ENCODE results near the gene TNPO2. TPM values are rescaled to one million over a fixed set of nuclear protein-coding genes. Genes with fewer than 3 reads are reported as not detected.
A peak's percentile ranks its signal among the peaks of the same experiment; 100 is the strongest.

The TNPO2 gene
- total RNA-seq, 1 experiment from 2014 or later, result 105 TPM

DNA sequence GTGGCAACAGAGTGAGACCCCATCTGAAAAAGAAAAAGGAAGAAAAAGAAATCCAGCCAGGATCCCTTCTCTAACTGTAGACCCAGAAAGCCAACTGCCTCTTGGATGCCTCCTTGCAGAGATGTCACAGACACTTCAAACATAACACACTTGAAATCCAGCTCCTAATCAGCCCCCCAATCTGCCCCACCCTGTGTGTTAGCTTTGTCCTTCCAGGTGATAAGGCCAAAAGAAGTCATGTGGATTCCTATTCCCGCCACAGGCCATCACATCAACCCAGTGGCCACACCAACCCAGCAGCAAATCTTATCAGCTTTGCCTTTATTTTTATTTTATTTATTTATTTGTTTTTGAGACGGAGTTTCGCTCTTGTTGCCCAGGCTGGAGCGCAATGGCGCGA is 36.0 kb upstream of the TNPO2 start (continued):
- TF ChIP-seq, protein P1, sequence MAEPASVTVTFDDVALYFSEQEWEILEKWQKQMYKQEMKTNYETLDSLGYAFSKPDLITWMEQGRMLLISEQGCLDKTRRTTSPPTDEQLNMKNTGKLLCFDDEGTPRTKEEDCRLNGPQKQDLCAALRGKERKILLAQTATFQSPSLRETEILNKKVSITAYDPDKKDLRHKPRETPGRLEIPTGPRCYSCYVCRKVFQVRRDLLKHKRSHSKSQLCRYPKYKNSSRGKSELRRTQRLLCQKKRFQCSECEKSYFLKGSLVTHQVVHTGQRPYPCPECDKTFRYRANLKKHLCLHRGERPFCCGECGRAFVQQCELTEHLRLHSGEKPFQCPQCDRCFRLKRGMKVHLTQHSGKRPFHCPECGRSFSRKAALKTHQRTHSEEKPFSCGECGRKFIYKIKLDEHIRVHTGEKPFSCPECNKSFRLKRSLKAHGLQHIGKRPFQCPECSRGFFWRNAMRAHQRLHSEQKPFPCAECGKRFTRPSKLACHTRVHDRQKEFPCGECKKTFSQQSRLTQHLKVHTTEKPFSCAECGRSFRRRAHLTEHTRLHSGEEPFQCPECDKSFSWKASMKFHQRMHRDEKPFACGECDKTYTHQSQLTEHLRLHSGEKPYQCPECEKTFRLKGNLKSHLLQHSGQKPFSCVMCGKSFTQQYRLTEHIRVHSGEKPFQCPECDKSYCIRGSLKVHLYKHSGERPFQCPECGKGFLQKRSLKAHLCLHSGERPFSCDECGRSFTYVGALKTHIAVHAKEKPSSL (CRISPR knock-in tag; conservative IDR thresholded peaks at IDR 0.05), result no peak
- TF ChIP-seq ETV6 (CRISPR knock-in tag; IDR thresholded peaks at IDR 0.05) (no peak), SMAD4 (CRISPR knock-in tag; IDR thresholded peaks at IDR 0.05) (no peak), FOXK1 (CRISPR knock-in tag; IDR thresholded peaks at IDR 0.05) (no peak)
- TF ChIP-seq, protein P2, sequence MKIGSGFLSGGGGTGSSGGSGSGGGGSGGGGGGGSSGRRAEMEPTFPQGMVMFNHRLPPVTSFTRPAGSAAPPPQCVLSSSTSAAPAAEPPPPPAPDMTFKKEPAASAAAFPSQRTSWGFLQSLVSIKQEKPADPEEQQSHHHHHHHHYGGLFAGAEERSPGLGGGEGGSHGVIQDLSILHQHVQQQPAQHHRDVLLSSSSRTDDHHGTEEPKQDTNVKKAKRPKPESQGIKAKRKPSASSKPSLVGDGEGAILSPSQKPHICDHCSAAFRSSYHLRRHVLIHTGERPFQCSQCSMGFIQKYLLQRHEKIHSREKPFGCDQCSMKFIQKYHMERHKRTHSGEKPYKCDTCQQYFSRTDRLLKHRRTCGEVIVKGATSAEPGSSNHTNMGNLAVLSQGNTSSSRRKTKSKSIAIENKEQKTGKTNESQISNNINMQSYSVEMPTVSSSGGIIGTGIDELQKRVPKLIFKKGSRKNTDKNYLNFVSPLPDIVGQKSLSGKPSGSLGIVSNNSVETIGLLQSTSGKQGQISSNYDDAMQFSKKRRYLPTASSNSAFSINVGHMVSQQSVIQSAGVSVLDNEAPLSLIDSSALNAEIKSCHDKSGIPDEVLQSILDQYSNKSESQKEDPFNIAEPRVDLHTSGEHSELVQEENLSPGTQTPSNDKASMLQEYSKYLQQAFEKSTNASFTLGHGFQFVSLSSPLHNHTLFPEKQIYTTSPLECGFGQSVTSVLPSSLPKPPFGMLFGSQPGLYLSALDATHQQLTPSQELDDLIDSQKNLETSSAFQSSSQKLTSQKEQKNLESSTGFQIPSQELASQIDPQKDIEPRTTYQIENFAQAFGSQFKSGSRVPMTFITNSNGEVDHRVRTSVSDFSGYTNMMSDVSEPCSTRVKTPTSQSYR (CRISPR knock-in tag; IDR thresholded peaks at IDR 0.05), result no peak
- TF ChIP-seq, protein P3, sequence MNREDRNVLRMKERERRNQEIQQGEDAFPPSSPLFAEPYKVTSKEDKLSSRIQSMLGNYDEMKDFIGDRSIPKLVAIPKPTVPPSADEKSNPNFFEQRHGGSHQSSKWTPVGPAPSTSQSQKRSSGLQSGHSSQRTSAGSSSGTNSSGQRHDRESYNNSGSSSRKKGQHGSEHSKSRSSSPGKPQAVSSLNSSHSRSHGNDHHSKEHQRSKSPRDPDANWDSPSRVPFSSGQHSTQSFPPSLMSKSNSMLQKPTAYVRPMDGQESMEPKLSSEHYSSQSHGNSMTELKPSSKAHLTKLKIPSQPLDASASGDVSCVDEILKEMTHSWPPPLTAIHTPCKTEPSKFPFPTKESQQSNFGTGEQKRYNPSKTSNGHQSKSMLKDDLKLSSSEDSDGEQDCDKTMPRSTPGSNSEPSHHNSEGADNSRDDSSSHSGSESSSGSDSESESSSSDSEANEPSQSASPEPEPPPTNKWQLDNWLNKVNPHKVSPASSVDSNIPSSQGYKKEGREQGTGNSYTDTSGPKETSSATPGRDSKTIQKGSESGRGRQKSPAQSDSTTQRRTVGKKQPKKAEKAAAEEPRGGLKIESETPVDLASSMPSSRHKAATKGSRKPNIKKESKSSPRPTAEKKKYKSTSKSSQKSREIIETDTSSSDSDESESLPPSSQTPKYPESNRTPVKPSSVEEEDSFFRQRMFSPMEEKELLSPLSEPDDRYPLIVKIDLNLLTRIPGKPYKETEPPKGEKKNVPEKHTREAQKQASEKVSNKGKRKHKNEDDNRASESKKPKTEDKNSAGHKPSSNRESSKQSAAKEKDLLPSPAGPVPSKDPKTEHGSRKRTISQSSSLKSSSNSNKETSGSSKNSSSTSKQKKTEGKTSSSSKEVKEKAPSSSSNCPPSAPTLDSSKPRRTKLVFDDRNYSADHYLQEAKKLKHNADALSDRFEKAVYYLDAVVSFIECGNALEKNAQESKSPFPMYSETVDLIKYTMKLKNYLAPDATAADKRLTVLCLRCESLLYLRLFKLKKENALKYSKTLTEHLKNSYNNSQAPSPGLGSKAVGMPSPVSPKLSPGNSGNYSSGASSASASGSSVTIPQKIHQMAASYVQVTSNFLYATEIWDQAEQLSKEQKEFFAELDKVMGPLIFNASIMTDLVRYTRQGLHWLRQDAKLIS (CRISPR knock-in tag; IDR thresholded peaks at IDR 0.05; ENCODE audit: borderline replicate concordance), result no peak

DNA sequence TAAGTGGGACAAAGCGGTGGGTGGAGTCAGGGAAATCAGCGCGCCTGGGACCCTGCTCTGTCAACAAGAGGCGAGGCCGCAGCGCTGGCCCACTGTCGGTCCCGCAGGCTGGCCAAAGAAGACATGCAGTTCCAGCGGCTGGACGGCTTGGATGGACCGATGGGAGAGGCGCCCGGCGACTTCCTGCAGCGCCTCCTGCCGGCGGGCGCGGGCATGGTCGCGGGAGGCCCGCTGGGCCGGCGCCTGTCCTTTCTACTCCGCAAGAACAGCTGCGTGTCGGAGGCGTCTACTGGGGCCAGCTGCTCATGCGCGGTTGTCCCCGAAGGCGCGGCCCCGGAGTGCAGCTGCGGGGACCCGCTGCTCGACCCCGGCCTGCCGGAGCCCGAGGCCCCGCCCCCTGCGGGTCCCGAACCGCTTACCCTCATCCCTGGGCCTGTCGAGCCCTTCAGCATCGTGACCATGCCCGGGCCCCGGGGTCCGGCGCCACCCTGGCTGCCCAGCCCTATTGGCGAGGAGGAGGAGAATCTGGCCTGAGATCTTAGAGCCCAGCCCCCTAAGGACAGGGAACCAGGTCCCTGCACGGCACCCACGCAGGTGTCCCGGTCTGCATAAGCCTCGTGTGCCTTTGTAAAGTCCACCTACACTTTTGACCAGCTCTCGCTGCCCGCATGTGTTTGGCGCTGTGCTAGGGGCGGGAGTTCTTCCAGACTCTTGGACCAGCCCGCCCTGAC is 34.0 kb upstream of the TNPO2 start:
- ChIA-PET POLR2A (interaction anchor here (0.5 to 1.4 kb wide), 11 partner anchors 9 to 180 kb away, joined by 3 to 12 read pairs (median 4); partner anchors contain the start of genes CALR, FBXW9 and GCDH), CTCF (interaction anchor here (0.5 to 11.1 kb wide), 49 partner anchors 9 to 1257 kb away, joined by 3 to 341 read pairs (median 6); partner anchors contain the start of genes ECSIT, FBXW9, GCDH and GET3)
- no peaks in the 10 kb centered on the region for H3K9me3 Mint-ChIP-seq
- DNase-seq (ENCODE audit: low spot score) (peak; percentile 91), ATAC-seq (peak; percentile 88)
- peaks cover 26% of the 10 kb centered on the region for H3K27me3 Mint-ChIP-seq (ENCODE audit: low read depth)
- peaks cover 5% of the 10 kb centered on the region; the same call in 1 of the 2 replicates for H3K36me3 Mint-ChIP-seq
- peak overlapping the region; percentile 63; the same call in 1 of the 2 replicates for H3K27ac Mint-ChIP-seq
- peaks cover 2% of the 10 kb centered on the region; the same call in 1 of the 2 replicates for H3K4me1 Mint-ChIP-seq
- peak overlapping the region; percentile 59 for H3K4me3 Mint-ChIP-seq
- TF ChIP-seq ZNF121 (CRISPR knock-in tag; IDR thresholded peaks at IDR 0.05) (peak; percentile 65), SP1 (CRISPR knock-in tag; conservative IDR thresholded peaks at IDR 0.05) (peak; percentile 30; the same call in 1 of the 2 replicates), ZNF416 (CRISPR knock-in tag; IDR thresholded peaks at IDR 0.05) (peak; percentile 45; the same call in 1 of the 2 replicates), MYBL2 (CRISPR knock-in tag; IDR thresholded peaks at IDR 0.05) (no peak), SMAD3 (CRISPR knock-in tag; IDR thresholded peaks at IDR 0.05; ENCODE audit: borderline replicate concordance) (no peak), JAZF1 (CRISPR knock-in tag; IDR thresholded peaks at IDR 0.05) (no peak)
- TF ChIP-seq, protein P4, sequence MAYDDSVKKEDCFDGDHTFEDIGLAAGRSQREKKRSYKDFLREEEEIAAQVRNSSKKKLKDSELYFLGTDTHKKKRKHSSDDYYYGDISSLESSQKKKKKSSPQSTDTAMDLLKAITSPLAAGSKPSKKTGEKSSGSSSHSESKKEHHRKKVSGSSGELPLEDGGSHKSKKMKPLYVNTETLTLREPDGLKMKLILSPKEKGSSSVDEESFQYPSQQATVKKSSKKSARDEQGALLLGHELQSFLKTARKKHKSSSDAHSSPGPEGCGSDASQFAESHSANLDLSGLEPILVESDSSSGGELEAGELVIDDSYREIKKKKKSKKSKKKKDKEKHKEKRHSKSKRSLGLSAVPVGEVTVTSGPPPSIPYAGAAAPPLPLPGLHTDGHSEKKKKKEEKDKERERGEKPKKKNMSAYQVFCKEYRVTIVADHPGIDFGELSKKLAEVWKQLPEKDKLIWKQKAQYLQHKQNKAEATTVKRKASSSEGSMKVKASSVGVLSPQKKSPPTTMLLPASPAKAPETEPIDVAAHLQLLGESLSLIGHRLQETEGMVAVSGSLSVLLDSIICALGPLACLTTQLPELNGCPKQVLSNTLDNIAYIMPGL (CRISPR knock-in tag; IDR thresholded peaks at IDR 0.05), result peak; percentile 85; the same call in 1 of the 2 replicates
- TF ChIP-seq, protein P5, sequence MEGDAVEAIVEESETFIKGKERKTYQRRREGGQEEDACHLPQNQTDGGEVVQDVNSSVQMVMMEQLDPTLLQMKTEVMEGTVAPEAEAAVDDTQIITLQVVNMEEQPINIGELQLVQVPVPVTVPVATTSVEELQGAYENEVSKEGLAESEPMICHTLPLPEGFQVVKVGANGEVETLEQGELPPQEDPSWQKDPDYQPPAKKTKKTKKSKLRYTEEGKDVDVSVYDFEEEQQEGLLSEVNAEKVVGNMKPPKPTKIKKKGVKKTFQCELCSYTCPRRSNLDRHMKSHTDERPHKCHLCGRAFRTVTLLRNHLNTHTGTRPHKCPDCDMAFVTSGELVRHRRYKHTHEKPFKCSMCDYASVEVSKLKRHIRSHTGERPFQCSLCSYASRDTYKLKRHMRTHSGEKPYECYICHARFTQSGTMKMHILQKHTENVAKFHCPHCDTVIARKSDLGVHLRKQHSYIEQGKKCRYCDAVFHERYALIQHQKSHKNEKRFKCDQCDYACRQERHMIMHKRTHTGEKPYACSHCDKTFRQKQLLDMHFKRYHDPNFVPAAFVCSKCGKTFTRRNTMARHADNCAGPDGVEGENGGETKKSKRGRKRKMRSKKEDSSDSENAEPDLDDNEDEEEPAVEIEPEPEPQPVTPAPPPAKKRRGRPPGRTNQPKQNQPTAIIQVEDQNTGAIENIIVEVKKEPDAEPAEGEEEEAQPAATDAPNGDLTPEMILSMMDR (IDR thresholded peaks at IDR 0.05), result peak; percentile 96
- TF ChIP-seq, protein P6, sequence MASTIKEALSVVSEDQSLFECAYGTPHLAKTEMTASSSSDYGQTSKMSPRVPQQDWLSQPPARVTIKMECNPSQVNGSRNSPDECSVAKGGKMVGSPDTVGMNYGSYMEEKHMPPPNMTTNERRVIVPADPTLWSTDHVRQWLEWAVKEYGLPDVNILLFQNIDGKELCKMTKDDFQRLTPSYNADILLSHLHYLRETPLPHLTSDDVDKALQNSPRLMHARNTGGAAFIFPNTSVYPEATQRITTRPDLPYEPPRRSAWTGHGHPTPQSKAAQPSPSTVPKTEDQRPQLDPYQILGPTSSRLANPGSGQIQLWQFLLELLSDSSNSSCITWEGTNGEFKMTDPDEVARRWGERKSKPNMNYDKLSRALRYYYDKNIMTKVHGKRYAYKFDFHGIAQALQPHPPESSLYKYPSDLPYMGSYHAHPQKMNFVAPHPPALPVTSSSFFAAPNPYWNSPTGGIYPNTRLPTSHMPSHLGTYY (CRISPR knock-in tag; IDR thresholded peaks at IDR 0.05), result peak; percentile 66; the same call in 1 of the 2 replicates
- TF ChIP-seq, protein P7, sequence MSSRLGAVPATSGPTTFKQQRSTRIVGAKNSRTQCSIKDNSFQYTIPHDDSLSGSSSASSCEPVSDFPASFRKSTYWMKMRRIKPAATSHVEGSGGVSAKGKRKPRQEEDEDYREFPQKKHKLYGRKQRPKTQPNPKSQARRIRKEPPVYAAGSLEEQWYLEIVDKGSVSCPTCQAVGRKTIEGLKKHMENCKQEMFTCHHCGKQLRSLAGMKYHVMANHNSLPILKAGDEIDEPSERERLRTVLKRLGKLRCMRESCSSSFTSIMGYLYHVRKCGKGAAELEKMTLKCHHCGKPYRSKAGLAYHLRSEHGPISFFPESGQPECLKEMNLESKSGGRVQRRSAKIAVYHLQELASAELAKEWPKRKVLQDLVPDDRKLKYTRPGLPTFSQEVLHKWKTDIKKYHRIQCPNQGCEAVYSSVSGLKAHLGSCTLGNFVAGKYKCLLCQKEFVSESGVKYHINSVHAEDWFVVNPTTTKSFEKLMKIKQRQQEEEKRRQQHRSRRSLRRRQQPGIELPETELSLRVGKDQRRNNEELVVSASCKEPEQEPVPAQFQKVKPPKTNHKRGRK (CRISPR knock-in tag; IDR thresholded peaks at IDR 0.05; ENCODE audit: borderline replicate concordance), result no peak

Data from WTC11 (cell line).